ENCODE results near the gene FSTL1. TPM values are rescaled to one million over a fixed set of nuclear protein-coding genes. Genes with fewer than 3 reads are reported as not detected.

FSTL1 gene
- polyA plus RNA-seq, 1 of the 3 experiments (the other 2 are of a cell fraction) = 329 TPM

- peaks cover 0 to 9% of the 10 kb centered on the region in 2 experiments for H3K36me3 ChIP-seq (replicated peaks in 1 of 2; ENCODE audit: control insufficient read depth in 1 of 2, insufficient read depth in 2 of 2, low read length in 1 of 2)
- peak within 1 kb of the TSS; percentile 76 for H3K9ac ChIP-seq
- peaks cover 47% of the 10 kb centered on the region for H3K79me2 ChIP-seq (ENCODE audit: insufficient read depth)
- H3K4me2 ChIP-seq = peak within 1 kb of the TSS; percentile 92
- H3K9me2 ChIP-seq = no peaks in the 10 kb centered on the region
- WGBS (ENCODE audit: low lambda C conversion rate) = 0% methylated on average over 6 of the region's 95 CpGs
- peak within 1 kb of the TSS; percentile 87 to 96 for H3K27ac ChIP-seq (ENCODE audit: low read depth in 2 of 2, low read length in 1 of 2)
- H2AFZ ChIP-seq (ENCODE audit: low read depth) = peak within 1 kb of the TSS; percentile 99
- peaks cover 22% of the 10 kb centered on the region for H4K20me1 ChIP-seq (ENCODE audit: insufficient read depth)
- peak; percentile 95 for DNase-seq
- peaks cover 6 to 12% of the 10 kb centered on the region in 2 experiments; a peak in 3 of 4 replicates for H3K4me1 ChIP-seq (ENCODE audit: control insufficient read depth in 1 of 2, insufficient read depth in 2 of 2, low read depth in 1 of 2, low read length in 1 of 2)
- CTCF ChIA-PET = interaction anchor here (0.6 to 3.0 kb wide), 12 partner anchors 13 to 458 kb away, joined by 3 to 10 read pairs (median 4); no protein-coding TSS in a partner anchor
- TF ChIP-seq USF1 (IDR thresholded peaks at IDR 0.05; ENCODE audit: borderline replicate concordance, low read depth) (peak; percentile 84), USF2 (IDR thresholded peaks at IDR 0.05; ENCODE audit: borderline replicate concordance, low read depth, low read length) (0 out of 2 replicates have a peak, but pooled peaks have one; percentile 9), MAX (IDR thresholded peaks at IDR 0.05; ENCODE audit: low read depth) (peak; percentile 74; the same call in 1 of the 2 replicates), RCOR1 (IDR thresholded peaks at IDR 0.05; ENCODE audit: low read length) (no peak), MXI1 (IDR thresholded peaks at IDR 0.05; ENCODE audit: low read depth, low read length) (peak; percentile 91), RXRA (IDR thresholded peaks at IDR 0.05; ENCODE audit: borderline replicate concordance, low read depth) (no peak), GABPA (IDR thresholded peaks at IDR 0.05; ENCODE audit: low read depth) (peak; percentile 84), GATA2 (CRISPR knock-in tag; IDR thresholded peaks at IDR 0.05) (peak; percentile 29; the same call in 1 of the 2 replicates), EP300 (IDR thresholded peaks at IDR 0.05; ENCODE audit: borderline replicate concordance in 1 of 2, low read depth in 1 of 2, low read length in 1 of 2) (peak; percentile 19 to 39; a peak in 2 of 4 replicates), NFIC (IDR thresholded peaks at IDR 0.05; ENCODE audit: borderline replicate concordance) (peak; percentile 33; the same call in 1 of the 2 replicates), POLR2AphosphoS5 (IDR thresholded peaks at IDR 0.05; ENCODE audit: low read depth, low read length) (peak; percentile 68), TAF1 (IDR thresholded peaks at IDR 0.05; ENCODE audit: borderline replicate concordance, low read depth, low read length) (peak; percentile 64), FOXM1 (IDR thresholded peaks at IDR 0.05; ENCODE audit: low read depth) (no peak; the same call in 1 of the 2 replicates), TEAD4 (IDR thresholded peaks at IDR 0.05; ENCODE audit: borderline replicate concordance, insufficient read depth) (no peak), SIN3A (IDR thresholded peaks at IDR 0.05; ENCODE audit: borderline replicate concordance, low read depth, low read length) (peak; percentile 15; the same call in 1 of the 2 replicates), CHD2 (IDR thresholded peaks at IDR 0.05; ENCODE audit: low read length, partially characterized antibody) (peak; percentile 51), ZBTB33 (IDR thresholded peaks at IDR 0.05; ENCODE audit: borderline replicate concordance, low read depth) (0 out of 2 replicates have a peak, but pooled peaks have one; percentile 57), FOXJ3 (CRISPR knock-in tag; IDR thresholded peaks at IDR 0.05) (no peak), NRF1 (IDR thresholded peaks at IDR 0.05; ENCODE audit: low read depth, low read length) (peak; percentile 89)
- TF ChIP-seq, protein P1, sequence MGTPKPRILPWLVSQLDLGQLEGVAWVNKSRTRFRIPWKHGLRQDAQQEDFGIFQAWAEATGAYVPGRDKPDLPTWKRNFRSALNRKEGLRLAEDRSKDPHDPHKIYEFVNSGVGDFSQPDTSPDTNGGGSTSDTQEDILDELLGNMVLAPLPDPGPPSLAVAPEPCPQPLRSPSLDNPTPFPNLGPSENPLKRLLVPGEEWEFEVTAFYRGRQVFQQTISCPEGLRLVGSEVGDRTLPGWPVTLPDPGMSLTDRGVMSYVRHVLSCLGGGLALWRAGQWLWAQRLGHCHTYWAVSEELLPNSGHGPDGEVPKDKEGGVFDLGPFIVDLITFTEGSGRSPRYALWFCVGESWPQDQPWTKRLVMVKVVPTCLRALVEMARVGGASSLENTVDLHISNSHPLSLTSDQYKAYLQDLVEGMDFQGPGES (IDR thresholded peaks at IDR 0.05; ENCODE audit: low read depth, low read length) = no peak
- TF ChIP-seq, protein P2, sequence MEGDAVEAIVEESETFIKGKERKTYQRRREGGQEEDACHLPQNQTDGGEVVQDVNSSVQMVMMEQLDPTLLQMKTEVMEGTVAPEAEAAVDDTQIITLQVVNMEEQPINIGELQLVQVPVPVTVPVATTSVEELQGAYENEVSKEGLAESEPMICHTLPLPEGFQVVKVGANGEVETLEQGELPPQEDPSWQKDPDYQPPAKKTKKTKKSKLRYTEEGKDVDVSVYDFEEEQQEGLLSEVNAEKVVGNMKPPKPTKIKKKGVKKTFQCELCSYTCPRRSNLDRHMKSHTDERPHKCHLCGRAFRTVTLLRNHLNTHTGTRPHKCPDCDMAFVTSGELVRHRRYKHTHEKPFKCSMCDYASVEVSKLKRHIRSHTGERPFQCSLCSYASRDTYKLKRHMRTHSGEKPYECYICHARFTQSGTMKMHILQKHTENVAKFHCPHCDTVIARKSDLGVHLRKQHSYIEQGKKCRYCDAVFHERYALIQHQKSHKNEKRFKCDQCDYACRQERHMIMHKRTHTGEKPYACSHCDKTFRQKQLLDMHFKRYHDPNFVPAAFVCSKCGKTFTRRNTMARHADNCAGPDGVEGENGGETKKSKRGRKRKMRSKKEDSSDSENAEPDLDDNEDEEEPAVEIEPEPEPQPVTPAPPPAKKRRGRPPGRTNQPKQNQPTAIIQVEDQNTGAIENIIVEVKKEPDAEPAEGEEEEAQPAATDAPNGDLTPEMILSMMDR (IDR thresholded peaks at IDR 0.05) = peak; percentile 31
- H3K27me3 ChIP-seq (ENCODE audit: insufficient read depth) = no peaks in the 10 kb centered on the region
- H3K4me3 ChIP-seq (ENCODE audit: low read depth in 2 of 2, low read length in 1 of 2) = peak within 1 kb of the TSS; percentile 90 to 94
- POLR2A ChIA-PET = interaction anchor here (0.6 to 3.4 kb wide), 7 partner anchors 12 to 1424 kb away, joined by 3 to 28 read pairs (median 5); partner anchors contain the start of genes GSK3B, STXBP5L and TIMMDC1
- H3F3A ChIP-seq (replicated peaks; ENCODE audit: insufficient read depth) = peaks cover 13% of the 10 kb centered on the region
- no peaks in the 10 kb centered on the region for H3K9me3 ChIP-seq
Observed at GRCh38 chr3:120348991-120349854, 101.6 kb downstream of the FSTL1 start, which contains the start of gene LRRC58. Gene LRRC58, minus strand, starts transcription at chr3:120349354. Its CDS starts 111 bp downstream, at chr3:120349243.

All from SK-N-SH (cell line).